ENCODE measurements around the gene POLE3.
A peak's percentile ranks its signal among the peaks of the same experiment; 100 is the strongest.
"Not testable (repeated sequence)": the region's sequence is repeated elsewhere in the genome, so short reads cannot be mapped to it uniquely, and the experiment has no call there.

The POLE3 gene

GRCh38 chr9:113425072-113425471 lies 14.6 kb upstream of the POLE3 start:
- H3K4me3 ChIP-seq, result no peak overlapping the region
- no peak for TF ChIP-seq CTCF (IDR thresholded peaks at IDR 0.05)
- H3K27ac ChIP-seq, result no peak overlapping the region
- DNase-seq (ENCODE audit: low spot score), result no peak

GRCh38 chr9:113421726-113422125 lies 11.3 kb upstream of the POLE3 start:
- Histone ChIP-seq H3K4me3 (no peak overlapping the region), H3K27ac (no peak overlapping the region)
- DNase-seq (ENCODE audit: low spot score), result no peak
- TF ChIP-seq CTCF (IDR thresholded peaks at IDR 0.05), result no peak

GRCh38 chr9:113417370-113417769 lies 6.9 kb upstream of the POLE3 start:
- no peak overlapping the region for H3K27ac ChIP-seq
- no peak for DNase-seq (ENCODE audit: low spot score)

GRCh38 chr9:113416149-113416721 lies 5.8 kb upstream of the POLE3 start:
- DNase-seq (ENCODE audit: low spot score), result no peak
- no peak overlapping the region for H3K4me3 ChIP-seq
- no peak for TF ChIP-seq CTCF (IDR thresholded peaks at IDR 0.05)
- no peak overlapping the region for H3K27ac ChIP-seq

More at GRCh38 chr9:113417370-113417769, 6.9 kb upstream of the POLE3 start:
- H3K4me3 ChIP-seq, result no peak overlapping the region
- no peak for TF ChIP-seq CTCF (IDR thresholded peaks at IDR 0.05)

- Histone ChIP-seq H3K4me3 (peak overlapping the region; percentile 79), H3K27ac (peak overlapping the region; percentile 95 to 97)
- no peak for TF ChIP-seq CTCF (IDR thresholded peaks at IDR 0.05)
- no peak for DNase-seq (ENCODE audit: low spot score)
These were observed 630 bp downstream of the POLE3 start for GRCh38 chr9:113409883-113410206.

GRCh38 chr9:113409481-113409880 lies 994 bp downstream of the POLE3 start:
- DNase-seq (ENCODE audit: low spot score), result no peak
- peak overlapping the region; percentile 95 to 97 for H3K27ac ChIP-seq
- TF ChIP-seq CTCF (IDR thresholded peaks at IDR 0.05), result no peak
- H3K4me3 ChIP-seq, result peak overlapping the region; percentile 79

- not testable (repeated sequence) for H3K27ac ChIP-seq; H3K4me3 ChIP-seq; DNase-seq (ENCODE audit: low spot score)
- peak; percentile 27 for TF ChIP-seq CTCF (IDR thresholded peaks at IDR 0.05)
These were observed 3.5 kb downstream of the POLE3 start for GRCh38 chr9:113406873-113407511.

- not testable (repeated sequence) for H3K4me3 ChIP-seq; DNase-seq (ENCODE audit: low spot score); H3K27ac ChIP-seq
These were observed 4.1 kb downstream of the POLE3 start for GRCh38 chr9:113406353-113406752.

Measured in coronary artery (tissue), 2 donors.